Medulla oblongata (tissue), 1 donor: Measurements from ENCODE around the gene KIAA0232.
"Not testable (repeated sequence)": the region's sequence is repeated elsewhere in the genome, so short reads cannot be mapped to it uniquely, and the experiment has no call there.

Source experiments
- DNase-seq: peaks from one replicate; pipeline ENCODE4 v3.0.0-alpha.2; 2015; ENCODE audit errors: extremely low spot score

Gene KIAA0232

DNA sequence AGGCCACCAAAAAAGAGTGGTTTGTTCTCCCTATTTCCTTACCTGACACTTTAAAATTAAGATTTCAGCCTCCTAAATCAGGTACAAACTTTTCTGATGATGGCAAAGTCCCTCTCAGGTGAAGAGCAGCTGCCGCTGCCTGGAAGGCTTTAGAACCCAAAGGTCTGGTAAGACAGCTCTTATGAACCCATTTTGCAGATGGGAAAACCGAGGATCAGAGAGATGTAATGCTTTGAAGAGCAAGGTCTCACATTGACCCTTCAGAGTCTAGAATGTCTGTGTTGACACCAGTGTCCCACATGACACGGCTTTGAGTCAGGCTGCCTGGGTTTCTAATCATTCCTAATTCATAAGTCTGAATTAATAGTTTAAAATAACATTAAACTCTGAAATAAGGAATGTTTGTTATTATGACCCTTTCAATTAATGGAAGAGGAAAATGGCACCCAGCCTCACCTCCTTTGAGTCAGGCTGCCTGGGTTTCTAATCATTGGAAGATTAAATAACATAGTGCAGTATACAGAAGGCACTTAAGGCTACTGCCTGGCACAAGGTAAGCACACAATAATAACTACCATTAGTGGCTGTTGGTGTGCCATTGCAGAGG, 27.9 kb upstream of the KIAA0232 start:
- DNase-seq, result no peak

DNA sequence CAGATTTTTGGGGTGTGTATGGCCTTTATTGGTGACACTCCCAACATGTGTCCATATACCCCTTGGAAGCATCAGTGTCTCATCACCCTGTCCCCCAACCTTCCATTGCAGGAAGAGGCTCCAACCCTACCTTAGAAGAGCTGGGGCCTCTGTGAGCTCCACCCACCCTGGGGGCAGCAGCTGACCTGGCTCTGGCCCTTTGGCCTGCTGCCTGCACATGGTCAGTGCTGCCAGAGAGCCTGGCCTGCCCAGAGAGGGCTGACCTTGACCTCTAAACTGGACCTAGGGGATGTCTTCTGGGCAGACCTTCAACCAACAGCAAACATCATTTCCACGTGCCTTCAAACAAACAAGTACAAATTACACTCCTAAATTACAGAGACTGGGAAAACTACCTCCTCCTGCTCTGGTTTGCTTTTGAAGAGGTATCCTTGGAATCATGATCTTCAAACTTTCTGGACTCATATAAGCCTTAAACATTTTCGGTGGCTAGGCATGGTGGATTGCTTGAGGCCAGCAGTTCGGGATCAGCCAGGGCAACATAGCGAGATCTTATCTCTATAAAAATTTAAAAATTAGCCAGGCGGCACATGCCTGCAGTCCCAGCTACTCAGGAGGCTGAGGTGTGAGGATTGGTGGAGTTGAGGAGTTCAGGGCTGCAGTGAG, 27.3 kb upstream of the KIAA0232 start:
- DNase-seq, result no peak

DNA sequence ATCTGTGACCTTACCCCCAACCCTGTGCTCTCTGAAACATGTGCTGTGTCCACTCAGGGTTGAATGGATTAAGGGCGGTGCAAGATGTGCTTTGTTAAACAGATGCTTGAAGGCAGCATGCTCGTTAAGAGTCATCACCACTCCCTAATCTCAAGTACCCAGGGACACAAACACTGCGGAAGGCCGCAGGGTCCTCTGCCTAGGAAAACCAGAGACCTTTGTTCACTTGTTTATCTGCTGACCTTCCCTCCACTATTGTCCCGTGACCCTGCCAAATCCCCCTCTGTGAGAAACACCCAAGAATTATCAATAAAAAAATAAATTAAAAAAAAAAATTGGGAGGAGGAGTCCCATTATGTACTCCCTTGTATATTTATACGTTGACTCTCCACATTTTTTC, 26.2 kb upstream of the KIAA0232 start:
- DNase-seq, result not testable (repeated sequence)

DNA sequence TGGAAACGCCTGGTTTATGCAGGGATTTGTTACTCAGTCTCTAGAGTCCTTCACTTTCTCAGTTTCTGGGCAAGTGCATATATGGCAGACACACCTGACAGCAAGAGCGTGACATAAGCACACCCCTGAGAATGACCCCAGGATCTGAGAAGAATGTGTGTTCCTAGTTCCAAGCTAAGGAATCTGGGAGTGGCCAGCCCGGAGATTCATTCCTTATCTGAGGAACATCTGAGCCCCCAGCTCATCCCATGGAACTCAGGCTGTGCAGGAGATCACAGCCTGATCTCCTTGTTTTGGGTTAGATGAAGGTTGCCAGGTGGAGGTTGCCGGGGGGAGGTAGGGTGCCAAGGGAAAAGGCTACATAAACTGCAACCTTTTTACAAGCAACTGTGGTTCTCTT, 23.8 kb upstream of the KIAA0232 start:
- DNase-seq, result no peak

DNA sequence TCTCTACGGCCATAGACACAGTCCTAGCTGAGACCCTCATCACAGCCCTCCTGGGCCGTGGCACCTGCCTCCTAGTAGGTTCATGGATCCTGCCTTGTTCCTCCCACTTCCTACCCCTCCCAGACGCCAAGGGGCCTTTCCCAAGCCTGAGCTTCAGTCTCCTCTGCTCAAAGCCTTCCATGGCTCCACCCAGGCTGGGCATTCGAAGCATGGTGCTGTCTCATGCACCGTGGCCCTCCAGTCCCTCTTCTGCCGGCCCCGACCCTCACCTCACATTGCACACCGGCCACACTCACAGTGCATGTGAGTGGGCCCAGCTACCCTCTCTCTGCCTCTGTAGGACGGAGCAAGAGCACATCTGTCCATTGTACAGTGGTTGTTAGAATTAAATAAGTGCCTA, 21.7 kb upstream of the KIAA0232 start:
- no peak for DNase-seq

DNA sequence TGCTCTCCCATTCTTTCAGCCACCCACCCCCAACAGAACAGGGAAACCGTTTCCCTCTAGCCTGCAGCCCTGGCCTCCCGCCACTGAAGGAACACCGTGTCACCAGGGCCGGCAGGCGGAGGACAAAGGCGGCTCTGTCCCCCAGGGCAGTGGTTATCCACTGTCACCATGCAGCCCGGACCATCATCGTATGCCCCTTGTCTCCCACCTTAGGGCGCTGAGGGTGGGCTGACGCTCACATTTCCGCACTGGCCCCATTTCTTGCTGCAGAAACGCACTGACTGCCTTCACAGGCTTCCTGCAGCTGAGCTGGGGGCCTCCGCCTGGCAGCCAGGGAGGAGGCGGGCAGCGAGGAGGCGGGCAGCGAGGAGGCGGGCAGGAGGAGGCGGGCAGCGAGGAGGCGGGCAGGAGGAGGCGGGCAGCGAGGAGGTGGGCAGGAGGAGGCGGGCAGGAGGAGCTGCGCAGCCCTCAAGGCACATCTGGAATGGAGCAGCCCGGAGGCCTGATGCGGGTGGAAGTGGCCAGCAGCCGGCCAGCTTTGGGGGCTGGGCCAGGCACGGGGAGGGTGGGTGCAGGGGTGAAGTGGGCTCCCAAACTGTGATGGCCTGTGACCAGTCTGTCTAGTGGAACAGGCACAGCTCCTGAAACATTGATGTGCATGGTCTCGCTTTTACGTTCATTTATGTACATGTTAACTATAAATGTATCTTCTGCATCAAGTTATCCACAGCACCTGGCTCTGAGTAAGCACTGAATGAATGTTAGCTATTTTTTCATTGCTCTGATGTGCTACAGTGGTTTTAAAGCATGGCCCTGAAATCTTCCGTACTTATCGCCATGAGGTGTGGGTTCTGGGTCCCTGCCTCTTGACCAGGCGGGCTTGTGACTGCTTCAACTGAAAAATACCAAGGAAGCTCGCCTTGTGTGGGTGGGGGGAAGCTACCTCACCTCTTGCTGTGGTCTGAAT, 20.6 kb upstream of the KIAA0232 start:
- DNase-seq, result peak; percentile 80

DNA sequence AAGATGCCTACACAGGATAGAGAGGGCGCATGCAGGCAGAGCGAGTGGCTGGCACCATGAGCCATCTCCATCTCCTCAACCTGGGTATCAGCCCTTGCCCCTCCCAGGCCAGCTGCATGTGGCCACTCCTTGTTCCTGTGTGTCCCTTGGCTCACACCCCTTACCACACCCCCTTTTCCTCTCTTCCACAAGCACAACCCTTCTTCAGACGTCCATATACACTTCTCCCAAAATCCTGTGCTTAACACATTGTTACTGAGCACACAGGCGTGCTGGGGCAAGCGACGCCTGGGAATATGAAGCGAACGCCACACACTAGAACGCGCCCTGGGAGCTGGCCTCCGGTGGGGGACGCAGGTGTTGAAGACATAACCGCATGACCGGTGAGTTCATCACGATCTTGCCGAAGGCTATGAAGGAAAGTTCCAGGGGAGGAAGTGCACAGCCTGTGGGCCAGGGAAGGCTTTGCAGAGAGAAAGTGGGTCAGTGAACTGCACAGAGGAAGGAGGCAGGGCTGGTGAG, 19.1 kb upstream of the KIAA0232 start:
- DNase-seq, result no peak

DNA sequence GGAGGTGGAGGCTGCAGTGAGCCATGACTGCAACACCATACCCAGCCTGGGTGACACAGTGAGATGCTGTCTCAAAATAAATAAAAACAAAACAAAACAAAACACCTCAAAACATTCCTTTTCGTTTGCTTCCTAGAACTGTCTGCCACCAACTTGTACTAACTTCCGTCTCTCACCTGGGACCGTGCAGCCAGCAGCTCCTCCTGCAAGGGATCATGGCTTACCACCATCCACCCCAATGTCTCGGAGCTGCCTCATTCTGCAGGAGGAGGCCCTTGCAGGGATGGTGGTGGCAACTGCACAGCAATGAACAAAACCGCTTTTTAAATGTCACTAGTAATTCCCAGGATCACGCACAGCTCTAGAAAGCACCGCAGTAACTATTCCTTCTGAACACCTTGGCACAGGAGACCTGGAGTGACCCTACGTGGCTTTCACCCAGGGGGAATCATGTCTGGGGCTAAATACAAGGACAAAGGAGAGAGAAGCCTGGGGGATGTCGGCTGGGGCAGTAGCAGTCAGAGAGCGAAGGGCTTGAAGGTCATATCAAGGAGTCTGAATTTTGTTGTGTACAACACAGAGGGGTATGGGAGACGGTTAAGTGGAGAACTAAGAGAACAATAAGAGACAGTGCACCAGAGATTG, 17.4 kb upstream of the KIAA0232 start:
- DNase-seq, result no peak

DNA sequence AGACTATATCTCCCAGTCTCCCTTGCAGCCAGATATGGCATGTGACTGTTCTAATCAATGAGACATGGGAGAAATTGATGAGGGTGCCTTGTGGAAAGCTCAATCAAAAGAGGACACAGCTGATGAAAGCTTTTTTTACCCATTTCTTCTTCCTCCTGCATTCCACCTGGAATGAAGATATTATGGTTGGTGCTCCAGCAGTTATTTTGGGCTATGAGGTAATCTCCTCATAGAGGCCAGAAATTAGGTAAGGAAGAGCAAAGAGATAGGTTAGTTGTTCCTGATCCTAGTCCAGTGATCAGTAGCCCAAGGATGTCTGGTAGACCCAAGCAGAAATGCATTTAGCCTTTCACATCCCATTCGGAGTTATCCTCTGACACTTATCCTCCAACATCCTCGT, 16.8 kb upstream of the KIAA0232 start:
- DNase-seq, result no peak

DNA sequence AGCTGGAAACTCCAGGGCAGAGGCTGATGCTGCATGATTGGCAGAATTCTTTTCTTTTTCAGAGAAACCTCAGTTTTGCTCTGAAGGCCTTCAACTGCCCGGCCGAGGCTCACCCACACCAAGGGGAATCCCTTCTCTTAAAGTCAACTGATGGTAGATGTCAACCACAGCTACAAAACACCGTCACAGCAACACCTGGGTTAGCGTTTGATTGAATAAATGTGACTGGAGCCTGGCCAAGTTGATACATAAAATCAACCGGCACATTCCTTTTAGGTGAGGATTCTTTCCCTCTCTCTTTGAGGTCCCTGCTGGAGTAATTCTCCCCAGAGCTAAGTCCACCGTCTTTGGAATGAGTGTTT, 15.2 kb upstream of the KIAA0232 start:
- no peak for DNase-seq

DNA sequence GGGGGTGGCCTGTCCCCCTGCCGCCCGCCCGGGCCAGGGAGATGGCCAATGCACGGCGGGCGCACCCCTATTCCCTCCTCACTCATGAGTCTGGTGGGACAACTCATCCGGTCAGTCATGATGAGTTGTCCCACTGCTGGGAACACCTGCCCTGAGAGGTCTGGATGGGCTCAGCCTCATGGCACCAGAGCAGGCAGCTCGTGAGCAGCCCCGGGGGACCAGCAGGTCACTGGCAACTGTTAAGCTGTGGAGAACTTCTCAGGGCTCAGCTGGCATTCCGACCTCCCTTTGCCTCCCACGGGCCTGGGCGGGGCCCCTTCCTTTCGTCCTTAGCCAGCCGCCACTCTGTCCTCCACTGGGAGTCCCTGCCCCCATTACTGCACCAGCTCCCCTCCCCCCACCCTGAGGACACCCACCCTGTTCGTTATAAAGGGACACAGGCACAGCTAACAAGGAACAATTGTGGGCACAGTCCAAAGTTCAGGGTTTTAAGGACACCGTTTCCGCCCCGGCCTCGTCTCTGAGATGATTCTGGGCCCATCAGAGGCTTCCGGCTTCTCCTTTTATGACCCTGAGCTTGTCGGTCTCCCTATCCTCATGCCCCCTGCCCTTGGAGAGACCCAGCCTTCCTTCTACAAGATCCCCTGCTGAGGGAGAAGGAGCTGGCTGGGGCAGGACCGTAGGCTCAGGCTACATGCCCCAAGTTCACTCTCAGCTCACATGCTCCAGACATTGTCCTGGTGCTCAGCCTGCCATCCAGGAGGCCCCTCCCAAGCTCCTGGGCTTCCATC, 14.6 kb upstream of the KIAA0232 start:
- no peak for DNase-seq

DNA sequence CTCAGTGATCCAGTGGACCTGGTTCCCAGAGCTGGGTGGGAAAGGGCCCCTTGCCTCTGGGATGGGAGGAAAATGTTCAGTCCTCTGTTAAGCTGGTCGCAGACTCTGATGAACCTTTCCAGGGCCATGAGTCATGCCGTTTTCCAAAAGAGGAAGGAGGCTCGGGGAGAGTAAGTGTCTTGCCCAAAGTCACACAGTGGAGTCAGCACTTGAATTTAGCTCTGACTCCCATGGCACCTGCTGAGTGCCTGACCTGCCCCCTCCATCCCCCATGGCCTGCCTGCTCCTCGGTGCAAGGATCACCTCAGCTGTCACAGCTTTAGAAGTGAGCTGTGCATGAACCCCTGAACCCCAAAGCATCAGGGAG, 14.0 kb upstream of the KIAA0232 start:
- DNase-seq, result peak; percentile 43

DNA sequence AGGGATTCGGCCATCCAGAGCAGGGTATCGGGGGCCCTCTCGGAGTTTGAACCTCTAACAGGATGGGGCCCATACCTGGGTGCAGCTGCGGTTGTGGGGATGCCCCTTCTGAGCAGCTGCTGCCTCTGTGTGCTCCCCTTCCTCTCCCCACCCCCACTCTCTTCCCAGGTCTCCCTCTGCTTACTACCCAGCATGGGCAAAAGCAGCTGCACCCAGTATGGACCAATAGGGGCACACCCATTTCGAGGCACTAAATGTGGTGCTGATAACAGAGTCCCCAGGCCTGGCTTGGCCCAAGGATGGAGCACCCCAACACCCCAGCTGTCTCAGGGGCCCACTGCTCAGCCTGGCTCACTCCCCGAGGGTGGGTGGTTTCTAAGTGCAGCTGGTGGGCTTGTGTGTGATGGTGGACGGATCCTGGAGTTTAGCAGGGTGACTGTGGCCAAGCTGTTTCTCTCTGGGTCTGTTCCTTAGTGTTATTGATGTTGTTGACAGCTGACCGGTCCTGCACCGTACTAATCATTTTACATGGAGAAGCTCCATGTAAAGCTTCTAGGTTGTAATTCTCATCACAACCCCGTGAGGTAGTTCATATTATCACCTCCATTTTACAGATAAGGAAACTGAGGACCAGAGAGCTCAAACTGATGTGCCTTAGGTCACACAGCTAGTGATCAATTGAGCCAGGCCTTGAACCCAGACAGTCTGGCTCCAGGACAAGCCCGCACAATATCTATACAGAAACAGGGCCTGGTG, 13.1 kb upstream of the KIAA0232 start:
- no peak for DNase-seq

DNA sequence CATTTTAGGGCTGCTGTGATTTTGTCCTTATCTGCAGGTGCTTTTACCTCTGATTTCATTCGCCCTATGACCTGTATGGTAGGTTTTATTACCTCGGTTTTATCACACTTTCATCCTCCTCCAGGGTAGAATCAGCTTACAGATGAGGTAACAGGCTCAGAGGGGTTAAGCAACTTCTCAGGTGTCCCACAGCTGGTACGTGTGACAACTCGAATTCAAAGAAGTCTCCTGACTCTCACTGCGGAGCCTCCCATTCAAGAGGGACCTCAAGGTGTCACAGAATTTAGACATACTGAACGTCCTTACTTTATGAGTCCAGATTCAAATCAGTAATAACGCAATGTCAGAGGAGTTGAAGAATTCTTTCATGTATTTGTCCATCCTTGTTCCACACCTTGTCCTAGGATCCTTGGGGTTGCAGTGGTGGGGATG, 12.5 kb upstream of the KIAA0232 start:
- no peak for DNase-seq

DNA sequence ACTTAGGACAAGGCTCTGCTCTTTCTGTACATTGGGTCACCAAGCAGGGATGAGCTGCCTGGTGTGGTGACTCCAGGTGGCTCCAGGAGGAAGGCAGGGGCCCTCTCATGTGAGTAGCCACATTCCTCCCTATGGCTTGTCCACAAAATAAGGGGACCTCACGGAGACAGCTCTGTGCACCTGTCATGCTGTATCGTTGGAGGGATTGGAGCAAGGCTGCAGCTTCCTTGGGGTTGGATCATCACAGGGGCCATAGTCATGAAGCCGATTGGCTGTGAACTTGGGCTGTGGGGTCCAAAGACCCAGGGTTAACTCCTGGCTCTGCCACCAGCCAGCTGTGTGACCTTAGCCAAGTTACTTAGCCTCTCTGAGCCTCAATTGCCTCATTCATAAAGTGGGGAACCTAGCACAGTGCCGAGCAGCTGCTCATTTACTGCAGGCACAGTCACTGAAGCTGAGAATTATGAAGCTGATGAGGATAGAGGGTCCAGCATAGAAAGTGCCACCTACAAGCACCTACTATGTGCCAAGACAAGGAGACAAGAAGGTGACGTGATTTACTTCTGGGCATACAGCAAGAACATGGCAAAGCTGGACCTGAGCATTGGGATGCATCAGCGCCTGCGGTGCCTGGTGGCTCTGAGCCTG, 11.8 kb upstream of the KIAA0232 start:
- DNase-seq, result no peak

DNA sequence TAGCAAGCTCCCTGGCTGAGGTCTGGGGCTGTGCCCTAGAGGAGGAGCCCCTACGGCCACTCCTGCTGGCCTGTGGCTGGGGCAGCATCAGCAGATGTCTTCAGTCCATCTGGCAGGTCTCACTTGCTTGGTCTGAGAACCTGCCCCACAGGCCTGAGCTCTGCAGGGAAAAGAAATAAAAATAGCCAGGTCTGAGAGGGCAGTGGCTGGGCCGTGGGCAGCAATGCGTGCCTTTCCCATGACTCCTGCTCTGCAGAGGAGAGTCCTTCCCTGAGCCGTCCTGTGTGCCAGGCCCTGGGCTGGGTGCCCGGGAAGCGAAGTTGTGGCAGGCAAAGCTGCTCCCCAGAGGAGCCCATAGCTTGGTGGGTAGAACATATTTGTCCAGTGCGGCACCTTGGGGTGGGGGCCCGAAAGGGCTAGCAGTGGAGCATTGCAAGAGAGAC, 11.3 kb upstream of the KIAA0232 start:
- peak; percentile 53 for DNase-seq

DNA sequence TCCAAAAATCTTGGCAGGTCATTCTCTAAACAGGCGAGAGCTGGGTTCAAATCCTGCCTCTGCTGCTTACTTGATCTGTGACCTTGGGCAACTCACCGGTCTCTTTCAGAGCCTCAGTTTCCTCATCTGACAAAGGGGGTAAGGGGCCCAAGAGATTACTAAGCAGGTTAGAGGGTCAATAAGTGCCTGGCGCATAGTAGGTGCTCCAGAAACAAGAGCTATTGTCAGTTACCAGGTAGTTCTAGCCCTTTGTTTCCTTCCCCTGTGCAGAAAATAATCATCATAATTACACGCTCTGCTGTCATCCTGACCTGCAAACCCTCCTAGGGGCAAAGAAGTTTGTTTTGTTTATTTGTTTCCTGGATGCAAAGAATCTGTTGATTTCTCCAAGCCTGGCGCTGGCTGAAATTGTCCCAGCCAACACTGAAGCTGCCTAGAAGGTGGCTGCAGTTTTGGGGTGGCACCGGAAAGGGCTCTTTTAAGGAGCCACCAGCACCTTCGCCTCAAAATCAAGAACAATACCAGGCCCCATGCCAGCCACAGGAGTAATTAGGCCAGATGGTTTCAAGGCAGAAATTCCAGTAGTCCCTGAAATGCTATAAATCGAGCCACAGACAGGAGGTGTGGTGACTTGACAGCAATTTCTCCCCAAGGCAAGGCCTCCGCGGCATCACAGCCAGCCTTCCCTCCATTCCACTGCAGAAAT, 10.2 kb upstream of the KIAA0232 start:
- DNase-seq, result no peak

DNA sequence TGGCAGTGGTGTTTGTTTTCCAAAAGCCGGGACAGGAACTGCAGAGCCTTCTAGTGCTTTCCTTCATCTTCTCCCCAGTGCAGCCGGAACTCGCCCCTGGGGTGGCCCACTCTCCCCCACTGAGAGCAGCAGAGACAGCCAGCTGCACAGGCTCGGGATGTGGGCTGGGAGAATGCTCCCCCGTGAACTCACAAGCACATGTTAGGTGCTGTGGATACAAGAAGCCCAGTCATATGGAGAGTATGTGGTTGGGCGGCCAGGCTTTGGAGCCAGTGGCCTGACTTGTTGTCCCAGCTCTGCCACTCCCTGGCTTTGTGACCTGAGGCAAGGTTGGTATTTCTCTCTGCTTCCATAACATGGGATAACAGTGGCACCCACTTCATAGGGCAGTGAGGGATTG, 9.4 kb upstream of the KIAA0232 start:
- DNase-seq, result no peak
